HuH-7 (cell line): ENCODE measurements around the gene CAMKMT.
A peak's percentile ranks its signal among the peaks of the same experiment; 100 is the strongest.

Source experiments
- DNase-seq: peaks from one replicate; pipeline ENCODE4 v3.0.0; 2011; ENCODE audit warnings: low spot score

CAMKMT gene

GRCh38 chr2:44801841-44802776, 440.4 kb downstream of the CAMKMT start:
- DNase-seq = no peak

GRCh38 chr2:44802777-44803424, 441.2 kb downstream of the CAMKMT start:
- peak; percentile 58 for DNase-seq

- no peak for DNase-seq
These were observed 442.9 kb downstream of the CAMKMT start for GRCh38 chr2:44804406-44805265.

GRCh38 chr2:44805401-44806235, 443.9 kb downstream of the CAMKMT start:
- DNase-seq = no peak

- no peak for DNase-seq
These were observed 445.7 kb downstream of the CAMKMT start for GRCh38 chr2:44807201-44808025.

GRCh38 chr2:44810892-44811530, 449.3 kb downstream of the CAMKMT start:
- no peak for DNase-seq

GRCh38 chr2:44813165-44813564, 451.4 kb downstream of the CAMKMT start:
- no peak for DNase-seq

- no peak for DNase-seq
These were observed 451.9 kb downstream of the CAMKMT start for GRCh38 chr2:44813658-44814057.

GRCh38 chr2:44817256-44817655, 455.5 kb downstream of the CAMKMT start:
- DNase-seq = no peak

GRCh38 chr2:44817673-44818335, 456.1 kb downstream of the CAMKMT start:
- no peak for DNase-seq

- no peak for DNase-seq
These were observed 457.3 kb downstream of the CAMKMT start for GRCh38 chr2:44819061-44819460.

- DNase-seq = no peak
These were observed 459.8 kb downstream of the CAMKMT start for GRCh38 chr2:44821500-44821899.

GRCh38 chr2:44822174-44822573, 460.4 kb downstream of the CAMKMT start:
- DNase-seq = no peak
